ENCODE measurements around the gene LRFN4.
"Not testable (repeated sequence)": the region's sequence is repeated elsewhere in the genome, so short reads cannot be mapped to it uniquely, and the experiment has no call there.

LRFN4 gene
- 5.1 to 31.8 (median 18.9) reads per million in 9 experiments for total RNA-seq

DNA sequence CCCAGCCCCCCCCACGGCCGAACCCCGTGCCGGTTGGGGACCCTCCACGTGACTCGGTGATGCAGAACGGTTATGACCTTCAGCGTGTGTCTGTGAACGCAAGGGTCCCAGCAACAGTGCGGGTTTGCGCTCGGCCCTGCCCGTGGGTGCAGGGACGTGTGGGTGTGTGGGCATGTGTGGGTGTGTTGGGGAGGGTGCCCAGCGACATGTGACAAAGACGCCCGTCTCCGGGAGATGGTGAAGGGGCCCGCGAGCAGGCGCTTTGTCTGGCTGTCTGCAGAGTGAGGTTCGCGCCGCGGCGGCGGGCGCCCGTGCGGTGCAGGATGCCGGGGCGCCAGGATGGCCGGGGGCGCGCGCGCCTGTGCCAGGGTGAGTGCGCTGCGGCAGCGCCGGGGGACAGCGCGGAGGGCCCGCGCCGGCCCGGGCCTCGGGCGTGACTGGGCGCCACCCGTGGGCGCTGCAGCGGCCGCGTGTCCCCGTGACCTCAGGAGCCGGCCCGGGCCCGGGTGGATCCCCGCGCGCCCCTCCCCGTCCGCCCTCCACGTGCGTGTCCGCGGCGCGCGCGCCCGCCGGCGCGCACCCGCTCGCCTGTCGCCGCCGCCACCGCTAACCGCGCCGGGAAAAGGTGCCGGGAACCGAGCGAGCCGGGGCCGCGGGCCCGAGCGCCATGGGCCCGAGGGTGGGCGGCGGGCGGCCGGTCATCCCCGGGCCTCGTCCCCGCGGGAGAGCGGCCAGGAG, at the start of gene LRFN4:
LRFN4 (plus strand) TSS at position 569 of the 738 bp plus-strand sequence. CDS start 681 bp downstream, outside the sequence.
- Mint-ChIP-seq H3K36me3 (ENCODE audit: insufficient read depth) (peaks cover 7% of the 10 kb centered on the region), H3K4me1 (ENCODE audit: low read depth in 2 of 2) (peaks cover 4 to 5% of the 10 kb centered on the region in 2 donors), H3K4me3 (peak within 1 kb of the TSS; percentile 87 to 90), H3K27ac (peak within 1 kb of the TSS; percentile 57 to 85), H3K9me3 (no peaks in the 10 kb centered on the region), H3K27me3 (no peaks in the 10 kb centered on the region)
- DNase-seq (peak; percentile 67 to 72 (median 70)), ATAC-seq (replicated peaks) (peak; percentile 80)

DNA sequence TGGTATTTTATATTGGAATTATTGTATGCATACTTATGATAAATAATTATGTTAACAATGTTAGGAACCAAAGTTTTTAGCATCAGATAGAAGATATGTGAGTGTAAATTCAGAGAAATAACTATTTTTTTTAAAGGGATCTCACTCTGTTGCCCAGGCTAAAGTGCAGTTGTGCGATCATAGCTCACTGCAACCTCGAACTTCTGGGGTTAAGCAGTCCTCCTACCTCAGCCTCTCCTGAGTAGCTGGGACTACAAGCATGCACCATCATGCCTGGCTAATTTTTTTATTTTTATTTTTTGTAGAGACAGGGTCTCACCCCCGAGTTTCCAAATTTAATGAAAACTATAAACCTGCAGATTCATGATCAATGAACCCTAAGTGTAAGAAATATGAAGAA, 47.3 kb upstream of the LRFN4 start:
- Mint-ChIP-seq H3K9me3 (no peaks in the 10 kb centered on the region), H3K27me3 (no peaks in the 10 kb centered on the region), H3K27ac (no peak overlapping the region), H3K4me1 (ENCODE audit: low read depth in 2 of 2) (no peaks in the 10 kb centered on the region), H3K4me3 (no peak overlapping the region), H3K36me3 (ENCODE audit: insufficient read depth) (no peaks in the 10 kb centered on the region)
- DNase-seq, result no peak
- ATAC-seq (replicated peaks), result no peak

DNA sequence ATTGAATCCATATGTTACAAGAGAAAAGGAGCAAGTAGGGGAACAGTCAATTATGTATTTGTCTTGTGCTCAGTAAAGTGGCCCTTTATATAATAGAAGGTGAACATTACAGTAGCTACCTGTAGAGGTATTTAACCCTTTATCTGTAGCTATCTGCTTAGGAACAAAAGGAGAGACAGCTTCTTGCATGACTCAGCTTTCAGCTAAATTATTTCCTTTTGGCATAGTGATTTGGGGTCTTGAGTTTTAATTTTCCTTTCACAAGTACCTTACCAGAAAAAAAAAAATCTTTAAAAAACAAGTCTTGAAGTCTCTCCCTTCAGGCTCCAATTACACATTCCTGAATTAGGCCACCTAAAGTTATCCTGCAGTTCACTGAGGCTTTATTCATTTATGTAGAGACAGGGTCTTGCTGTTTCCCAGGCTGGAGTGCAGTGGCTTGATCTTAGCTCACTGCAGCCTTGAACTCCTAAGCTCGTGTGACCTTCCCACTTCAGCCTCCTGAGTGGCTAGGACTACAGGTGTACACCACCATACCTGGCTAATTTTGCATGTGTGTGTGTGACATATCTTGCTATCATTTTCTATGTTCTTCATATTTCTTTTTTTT, 46.2 kb upstream of the LRFN4 start:
- ATAC-seq (replicated peaks), result no peak
- Mint-ChIP-seq H3K36me3 (ENCODE audit: insufficient read depth) (no peaks in the 10 kb centered on the region), H3K27me3 (no peaks in the 10 kb centered on the region), H3K4me1 (ENCODE audit: low read depth in 2 of 2) (no peaks in the 10 kb centered on the region), H3K9me3 (no peaks in the 10 kb centered on the region), H3K27ac (no peak overlapping the region), H3K4me3 (no peak overlapping the region)
- DNase-seq, result no peak

DNA sequence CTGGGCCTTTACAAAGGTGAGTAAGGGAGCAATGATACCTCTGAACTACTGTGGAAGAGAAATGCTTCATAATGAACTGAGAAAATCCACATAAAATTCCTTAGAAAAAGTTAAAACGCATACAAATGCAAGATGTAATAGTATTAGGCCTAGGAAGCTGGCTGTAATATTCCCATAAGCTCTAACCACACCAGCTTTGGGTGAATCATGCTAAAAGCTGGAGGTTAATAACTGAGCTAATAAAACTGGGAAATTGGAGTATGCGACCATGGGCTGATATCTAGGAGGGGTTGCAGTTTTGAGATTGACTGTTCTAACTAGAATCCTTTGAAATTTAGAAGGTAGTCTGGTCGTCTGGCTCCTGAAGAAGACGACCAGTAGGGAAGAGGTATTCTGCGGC, 42.2 kb upstream of the LRFN4 start:
- Mint-ChIP-seq H3K4me3 (no peak overlapping the region), H3K4me1 (ENCODE audit: low read depth in 2 of 2) (no peaks in the 10 kb centered on the region), H3K27me3 (no peaks in the 10 kb centered on the region), H3K9me3 (no peaks in the 10 kb centered on the region), H3K27ac (no peak overlapping the region), H3K36me3 (ENCODE audit: insufficient read depth) (peaks cover 6% of the 10 kb centered on the region)
- no peak for DNase-seq
- ATAC-seq (replicated peaks), result no peak

DNA sequence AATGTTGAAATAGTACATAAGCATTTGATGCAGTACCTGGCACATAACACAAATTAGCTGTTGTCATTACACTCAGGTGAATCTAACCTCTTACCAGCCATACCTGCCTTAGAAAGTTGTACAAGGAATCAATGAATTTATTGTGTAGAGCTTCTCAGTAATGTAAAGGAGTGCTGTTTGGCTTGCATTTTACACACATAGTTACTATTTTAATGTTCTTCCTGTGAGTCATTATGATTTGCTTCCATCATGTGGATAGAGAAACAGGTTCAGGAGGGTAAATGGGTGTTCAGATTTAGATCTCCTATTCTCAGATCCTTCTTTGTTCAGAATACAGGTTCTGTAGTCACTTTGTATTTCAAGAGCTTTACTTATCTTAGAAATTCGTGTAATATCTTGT, 41.2 kb upstream of the LRFN4 start:
- H3K27ac Mint-ChIP-seq, result no peak overlapping the region
- peaks cover 8% of the 10 kb centered on the region for H3K36me3 Mint-ChIP-seq (ENCODE audit: insufficient read depth)
- ATAC-seq (replicated peaks), result no peak
- no peaks in the 10 kb centered on the region for H3K27me3 Mint-ChIP-seq
- no peaks in the 10 kb centered on the region for H3K9me3 Mint-ChIP-seq
- no peak for DNase-seq
- no peak overlapping the region for H3K4me3 Mint-ChIP-seq
- H3K4me1 Mint-ChIP-seq (ENCODE audit: low read depth in 2 of 2), result no peaks in the 10 kb centered on the region

DNA sequence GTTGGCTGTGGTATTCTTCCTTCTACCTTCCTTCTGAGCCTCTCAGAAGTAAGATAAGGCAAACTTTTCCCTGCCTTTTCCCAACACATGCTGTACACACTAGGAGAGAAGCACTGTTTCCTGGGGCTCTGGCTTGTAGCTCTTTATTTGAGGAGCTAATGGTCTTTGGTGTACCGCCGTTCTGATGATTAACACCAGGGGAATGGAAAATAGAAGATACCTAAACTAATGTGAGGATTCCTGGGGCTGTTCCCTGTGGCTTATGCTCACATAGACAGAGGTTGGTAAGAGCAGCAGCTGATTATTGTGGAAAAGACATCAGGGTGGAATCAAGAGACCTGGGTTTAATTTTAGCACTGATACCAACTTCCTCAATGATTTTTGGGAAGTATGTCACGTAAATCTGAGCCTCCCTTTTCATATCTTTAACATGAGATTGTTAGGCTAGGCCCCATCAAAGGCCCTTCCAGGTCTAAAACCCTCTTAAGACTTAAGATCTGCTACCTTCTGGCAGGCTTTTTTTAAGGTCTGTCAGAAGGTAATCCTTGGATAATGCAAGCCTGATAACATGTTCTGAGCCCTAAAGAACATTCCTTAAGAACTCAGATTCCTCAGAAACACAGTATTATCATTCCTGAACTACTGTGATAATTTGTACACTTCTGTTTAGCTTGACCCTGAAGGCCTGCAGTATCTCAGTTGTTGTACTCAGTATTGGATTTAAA, 38.5 kb upstream of the LRFN4 start:
- no peak for DNase-seq
- H3K4me3 Mint-ChIP-seq, result no peak overlapping the region
- ATAC-seq (replicated peaks), result no peak
- H3K27me3 Mint-ChIP-seq, result no peaks in the 10 kb centered on the region
- no peaks in the 10 kb centered on the region for H3K4me1 Mint-ChIP-seq (ENCODE audit: low read depth in 2 of 2)
- H3K36me3 Mint-ChIP-seq (ENCODE audit: insufficient read depth), result peaks cover 8% of the 10 kb centered on the region
- H3K27ac Mint-ChIP-seq, result no peak overlapping the region
- H3K9me3 Mint-ChIP-seq, result no peaks in the 10 kb centered on the region

DNA sequence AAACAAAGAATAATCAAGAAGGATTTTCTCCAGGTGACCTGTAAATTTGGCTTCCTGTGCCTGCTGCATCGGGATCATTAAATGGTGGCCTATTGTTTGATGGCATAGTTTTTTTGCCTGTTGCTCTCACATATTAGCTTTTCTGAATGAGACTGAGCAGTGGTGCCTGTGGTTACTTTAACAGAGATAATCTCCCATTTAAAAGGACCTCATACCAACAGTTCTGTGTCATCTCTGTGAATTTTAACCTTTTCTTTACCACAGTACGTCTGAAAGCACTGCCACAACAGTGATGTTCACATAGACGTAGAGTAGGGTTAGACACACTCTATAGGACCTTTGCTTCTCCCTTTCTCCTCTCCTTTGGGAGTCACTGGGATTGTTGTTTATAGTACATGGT, 36.5 kb upstream of the LRFN4 start:
- Mint-ChIP-seq H3K4me3 (no peak overlapping the region), H3K27me3 (no peaks in the 10 kb centered on the region), H3K4me1 (ENCODE audit: low read depth in 2 of 2) (no peaks in the 10 kb centered on the region), H3K9me3 (no peaks in the 10 kb centered on the region), H3K27ac (no peak overlapping the region), H3K36me3 (ENCODE audit: insufficient read depth) (peaks cover 8% of the 10 kb centered on the region)
- no peak for ATAC-seq (replicated peaks)
- no peak for DNase-seq

DNA sequence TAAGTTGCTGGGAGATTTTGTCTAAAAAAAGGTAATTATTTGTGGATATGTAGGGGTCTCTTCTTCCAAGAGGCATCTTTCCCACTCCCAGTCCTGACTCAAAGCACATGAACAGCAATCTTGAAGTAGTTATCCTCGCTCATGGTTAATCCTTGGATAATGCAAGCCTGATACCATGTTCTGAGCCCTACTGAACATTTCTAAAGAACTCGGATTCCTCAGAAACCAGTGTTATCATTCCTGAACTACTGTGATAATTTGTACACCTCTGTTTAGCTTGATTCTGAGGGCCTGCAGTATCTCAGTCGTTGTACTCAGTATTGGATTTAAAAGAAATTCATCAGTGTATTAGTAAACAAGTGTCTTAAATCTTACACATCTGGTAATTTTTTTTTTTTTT, 36.0 kb upstream of the LRFN4 start:
- Mint-ChIP-seq H3K36me3 (ENCODE audit: insufficient read depth) (peaks cover 10% of the 10 kb centered on the region), H3K27me3 (no peaks in the 10 kb centered on the region), H3K4me1 (ENCODE audit: low read depth in 2 of 2) (no peaks in the 10 kb centered on the region), H3K27ac (no peak overlapping the region), H3K4me3 (no peak overlapping the region), H3K9me3 (no peaks in the 10 kb centered on the region)
- DNase-seq (no peak), ATAC-seq (replicated peaks) (no peak)

DNA sequence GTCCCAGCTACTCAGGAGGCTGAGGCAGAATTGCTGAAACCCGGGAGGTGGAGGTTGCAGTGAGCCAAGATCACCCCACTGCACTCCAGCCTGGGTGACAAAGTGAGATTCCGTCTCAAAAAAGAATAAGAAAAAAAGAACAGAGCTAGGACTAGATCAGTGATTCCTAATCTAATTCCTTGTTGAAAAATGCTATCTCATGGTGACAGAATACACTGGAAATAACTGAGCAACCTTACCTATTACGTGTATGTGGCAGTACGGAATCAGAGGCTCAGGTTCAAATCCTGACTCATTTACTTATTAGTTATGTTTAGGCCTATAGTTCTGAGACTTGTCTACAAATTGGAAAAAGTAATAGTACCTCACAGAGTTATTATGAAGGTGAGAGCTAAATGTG, 33.2 kb upstream of the LRFN4 start:
- H3K9me3 Mint-ChIP-seq, result no peaks in the 10 kb centered on the region
- no peak overlapping the region for H3K4me3 Mint-ChIP-seq
- ATAC-seq (replicated peaks) (no peak), DNase-seq (no peak)
- peaks cover 11% of the 10 kb centered on the region for H3K36me3 Mint-ChIP-seq (ENCODE audit: insufficient read depth)
- no peaks in the 10 kb centered on the region for H3K4me1 Mint-ChIP-seq (ENCODE audit: low read depth in 2 of 2)
- no peak overlapping the region for H3K27ac Mint-ChIP-seq
- no peaks in the 10 kb centered on the region for H3K27me3 Mint-ChIP-seq

DNA sequence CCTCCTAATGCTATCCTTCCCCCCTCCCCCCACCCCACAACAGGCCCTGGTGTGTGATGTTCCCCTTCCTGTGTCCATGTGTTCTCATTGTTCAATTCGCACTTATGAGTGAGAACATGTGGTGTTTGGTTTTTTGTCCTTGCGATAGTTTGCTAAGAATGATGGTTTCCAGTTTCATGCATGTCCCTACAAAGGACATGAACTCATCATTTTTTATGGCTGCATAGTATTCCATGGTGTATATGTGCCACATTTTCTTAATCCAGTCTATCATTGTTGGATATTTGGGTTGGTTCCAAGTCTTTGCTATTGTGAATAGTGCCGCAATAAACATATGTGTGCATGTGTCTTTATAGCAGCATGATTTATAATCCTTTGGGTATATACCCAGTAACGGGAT, 32.3 kb upstream of the LRFN4 start:
- not testable (repeated sequence) for H3K4me3 Mint-ChIP-seq; H3K27me3 Mint-ChIP-seq; ATAC-seq (replicated peaks); H3K9me3 Mint-ChIP-seq; DNase-seq; H3K4me1 Mint-ChIP-seq (ENCODE audit: low read depth in 2 of 2); H3K36me3 Mint-ChIP-seq (ENCODE audit: insufficient read depth); H3K27ac Mint-ChIP-seq

DNA sequence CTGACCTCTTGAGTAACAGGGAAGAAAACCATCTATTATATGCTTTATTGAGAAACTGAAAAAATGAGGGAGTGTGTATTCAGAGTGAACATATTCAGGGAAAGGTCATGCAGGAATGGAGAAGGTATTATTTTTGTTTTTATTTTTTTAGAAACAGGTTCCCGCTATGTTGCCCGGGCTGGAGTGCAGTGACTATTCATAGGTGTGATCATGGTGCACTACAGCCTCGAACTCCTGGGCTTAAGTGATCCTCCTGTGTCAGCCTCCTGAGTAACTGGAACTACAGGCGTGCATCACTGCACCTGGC, 22.4 kb upstream of the LRFN4 start:
- Mint-ChIP-seq H3K27me3 (no peaks in the 10 kb centered on the region), H3K36me3 (ENCODE audit: insufficient read depth) (peaks cover 8% of the 10 kb centered on the region), H3K4me3 (no peak overlapping the region), H3K4me1 (ENCODE audit: low read depth in 2 of 2) (peaks cover 10% of the 10 kb centered on the region in 2 donors), H3K27ac (peak overlapping the region; percentile 5 to 42), H3K9me3 (no peaks in the 10 kb centered on the region)
- ATAC-seq (replicated peaks), result no peak
- DNase-seq, result no peak

DNA sequence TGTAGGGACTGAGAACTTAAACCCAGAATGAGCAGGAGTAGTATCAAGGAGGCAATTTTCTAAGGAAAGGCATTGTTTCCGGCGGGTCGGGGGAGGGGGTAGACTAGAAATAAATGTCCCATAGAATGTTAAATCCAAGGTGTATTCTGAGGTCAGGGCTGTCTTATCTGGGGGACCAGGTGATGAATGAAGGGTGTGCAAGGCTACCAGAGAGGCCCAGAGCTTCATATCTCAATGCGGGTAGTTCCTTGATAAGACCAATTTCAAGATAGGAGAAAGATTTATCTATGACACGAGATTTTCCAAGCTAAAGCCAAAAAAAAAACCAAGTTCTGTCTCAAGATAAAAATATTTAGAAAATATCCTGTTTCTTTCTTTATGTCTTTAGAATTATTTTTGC, 21.9 kb upstream of the LRFN4 start:
- Mint-ChIP-seq H3K4me1 (ENCODE audit: low read depth in 2 of 2) (peaks cover 10 to 12% of the 10 kb centered on the region in 2 donors), H3K9me3 (no peaks in the 10 kb centered on the region), H3K27ac (peak overlapping the region in 1 of 2 donors; percentile 42), H3K27me3 (no peaks in the 10 kb centered on the region), H3K4me3 (no peak overlapping the region), H3K36me3 (ENCODE audit: insufficient read depth) (peaks cover 8% of the 10 kb centered on the region)
- ATAC-seq (replicated peaks), result no peak
- no peak for DNase-seq

DNA sequence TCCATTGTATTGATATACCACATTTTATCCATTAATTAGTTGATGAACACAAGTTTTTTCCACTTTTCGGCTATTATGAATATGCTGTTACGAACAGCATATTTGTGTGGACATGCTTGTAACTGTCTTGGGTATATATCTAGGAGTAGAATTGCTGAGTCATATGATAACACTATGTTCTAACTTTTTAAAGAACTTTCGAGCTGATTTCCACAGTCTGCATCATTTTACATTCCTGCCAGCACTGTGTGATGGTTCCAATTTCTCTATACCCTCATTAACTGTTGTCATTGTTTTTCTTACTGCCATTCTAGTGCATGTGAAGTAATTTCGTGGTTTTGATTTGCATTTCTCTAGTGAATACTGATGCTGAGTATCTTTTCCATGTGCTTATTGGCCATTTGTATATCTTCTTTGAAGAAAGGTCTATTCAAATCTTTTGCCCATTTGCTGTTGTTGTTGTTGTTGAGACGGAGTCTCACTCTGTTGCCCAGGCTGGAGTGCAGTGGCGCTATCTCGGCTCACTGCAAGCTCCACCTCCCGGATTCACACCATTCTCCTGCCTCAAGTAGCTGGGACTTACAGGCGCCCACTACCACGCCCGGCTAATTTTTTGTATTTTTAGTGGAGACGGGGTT, 21.0 kb upstream of the LRFN4 start:
- H3K4me1 Mint-ChIP-seq (ENCODE audit: low read depth in 2 of 2), result peaks cover 19 to 21% of the 10 kb centered on the region in 2 donors
- DNase-seq (no peak), ATAC-seq (replicated peaks) (no peak)
- no peak overlapping the region for H3K4me3 Mint-ChIP-seq
- H3K9me3 Mint-ChIP-seq, result no peaks in the 10 kb centered on the region
- peak overlapping the region in 1 of 2 donors; percentile 24 for H3K27ac Mint-ChIP-seq
- H3K36me3 Mint-ChIP-seq (ENCODE audit: insufficient read depth), result peaks cover 10% of the 10 kb centered on the region
- H3K27me3 Mint-ChIP-seq, result no peaks in the 10 kb centered on the region
